ENCODE results near the gene SMYD2.

SMYD2 gene

GRCh38 chr1:214360525-214361164, 79.7 kb downstream of the SMYD2 start:
- no peak for DNase-seq (ENCODE audit: low read depth)
- TF ChIP-seq, protein P1, sequence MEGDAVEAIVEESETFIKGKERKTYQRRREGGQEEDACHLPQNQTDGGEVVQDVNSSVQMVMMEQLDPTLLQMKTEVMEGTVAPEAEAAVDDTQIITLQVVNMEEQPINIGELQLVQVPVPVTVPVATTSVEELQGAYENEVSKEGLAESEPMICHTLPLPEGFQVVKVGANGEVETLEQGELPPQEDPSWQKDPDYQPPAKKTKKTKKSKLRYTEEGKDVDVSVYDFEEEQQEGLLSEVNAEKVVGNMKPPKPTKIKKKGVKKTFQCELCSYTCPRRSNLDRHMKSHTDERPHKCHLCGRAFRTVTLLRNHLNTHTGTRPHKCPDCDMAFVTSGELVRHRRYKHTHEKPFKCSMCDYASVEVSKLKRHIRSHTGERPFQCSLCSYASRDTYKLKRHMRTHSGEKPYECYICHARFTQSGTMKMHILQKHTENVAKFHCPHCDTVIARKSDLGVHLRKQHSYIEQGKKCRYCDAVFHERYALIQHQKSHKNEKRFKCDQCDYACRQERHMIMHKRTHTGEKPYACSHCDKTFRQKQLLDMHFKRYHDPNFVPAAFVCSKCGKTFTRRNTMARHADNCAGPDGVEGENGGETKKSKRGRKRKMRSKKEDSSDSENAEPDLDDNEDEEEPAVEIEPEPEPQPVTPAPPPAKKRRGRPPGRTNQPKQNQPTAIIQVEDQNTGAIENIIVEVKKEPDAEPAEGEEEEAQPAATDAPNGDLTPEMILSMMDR (conservative IDR thresholded peaks at IDR 0.05; ENCODE audit: low read depth, low read length): no peak
- H3K4me3 ChIP-seq (ENCODE audit: low read depth, low read length): no peak overlapping the region

DNA sequence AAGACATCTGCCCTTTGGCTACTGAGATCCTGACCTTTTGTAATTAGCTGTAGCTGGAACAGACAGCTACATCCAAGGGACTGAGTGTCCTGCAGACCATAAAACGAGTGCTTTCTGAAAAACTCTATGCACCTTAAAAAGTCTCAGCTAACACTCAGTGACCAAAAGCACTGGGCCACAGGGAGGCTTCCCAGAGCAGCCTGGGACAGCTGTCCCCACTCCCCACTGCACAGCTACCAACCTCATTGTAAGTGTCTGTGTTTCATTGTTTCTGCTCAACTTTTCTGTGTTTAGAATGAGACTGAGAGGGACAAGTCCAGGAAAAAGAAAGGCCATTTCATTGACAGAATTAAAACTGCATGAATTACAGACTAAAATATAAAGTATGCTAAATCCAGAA, 80.7 kb downstream of the SMYD2 start:
- DNase-seq (ENCODE audit: low read depth): no peak
- TF ChIP-seq, protein P1 (conservative IDR thresholded peaks at IDR 0.05; ENCODE audit: low read depth, low read length): no peak
- no peak overlapping the region for H3K4me3 ChIP-seq (ENCODE audit: low read depth, low read length)

- TF ChIP-seq, protein P1 (conservative IDR thresholded peaks at IDR 0.05; ENCODE audit: low read depth, low read length): no peak
- DNase-seq (ENCODE audit: low read depth): peak; percentile 65
- no peak overlapping the region for H3K4me3 ChIP-seq (ENCODE audit: low read depth, low read length)
Measured at GRCh38 chr1:214362188-214362882, 81.4 kb downstream of the SMYD2 start.

DNA sequence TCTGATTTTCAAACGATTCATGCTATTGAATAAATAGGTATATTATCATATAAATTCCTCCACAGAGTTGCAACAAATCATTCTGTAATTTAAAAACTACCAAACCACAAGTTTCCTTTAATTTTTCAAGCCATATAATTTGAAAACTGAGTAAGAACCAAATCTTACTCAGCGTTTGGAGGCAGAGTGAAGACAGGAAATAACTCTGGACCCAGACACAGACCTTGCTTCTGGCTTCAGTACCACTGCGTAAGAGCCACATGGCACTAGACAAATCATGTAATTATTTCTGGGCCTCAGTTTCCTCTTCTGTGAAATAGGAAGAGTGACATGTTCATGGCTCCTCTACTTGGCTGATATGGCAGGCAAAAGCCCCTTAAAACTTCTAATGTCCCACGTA, 82.4 kb downstream of the SMYD2 start:
- TF ChIP-seq, protein P1 (conservative IDR thresholded peaks at IDR 0.05; ENCODE audit: low read depth, low read length): no peak
- no peak overlapping the region for H3K4me3 ChIP-seq (ENCODE audit: low read depth, low read length)
- peak; percentile 26 for DNase-seq (ENCODE audit: low read depth)

- TF ChIP-seq, protein P1 (conservative IDR thresholded peaks at IDR 0.05; ENCODE audit: low read depth, low read length): no peak
- no peak overlapping the region for H3K4me3 ChIP-seq (ENCODE audit: low read depth, low read length)
- DNase-seq (ENCODE audit: low read depth): no peak
Measured at GRCh38 chr1:214364386-214364785, 83.4 kb downstream of the SMYD2 start.

- TF ChIP-seq, protein P1 (conservative IDR thresholded peaks at IDR 0.05; ENCODE audit: low read depth, low read length): no peak
- H3K4me3 ChIP-seq (ENCODE audit: low read depth, low read length): no peak overlapping the region
- no peak for DNase-seq (ENCODE audit: low read depth)
Measured at GRCh38 chr1:214364786-214365295, 83.9 kb downstream of the SMYD2 start.

Measured in choroid plexus epithelial cell (primary cell).